Endothelial cell of umbilical vein (primary cell): ENCODE measurements around the gene ZNF609. TPM values are rescaled to one million over a fixed set of nuclear protein-coding genes. Genes with fewer than 3 reads are reported as not detected.

Experiments used
- BruUV-seq: library from RNA; stranded (reverse); fragments of 400-500 nt; replicated peaks from 2 replicates; lab custom pipeline; 2021; lab: Mats Ljungman, UMichigan
- CTCF ChIA-PET: fragments of 300-600, 350-600 bp; sonication (Branson Sonifier 250); formaldehyde crosslinking; loops from one replicate; lab custom pipeline; 2021; ENCODE audit warnings: antibody characterized with exemption, inconsistent platforms; lab: Charles Lee
- POLR2A ChIA-PET: fragments of 300-600, 350-600 bp; sonication (Branson Sonifier 250); formaldehyde crosslinking; loops from one replicate; lab custom pipeline; 2021; ENCODE audit warnings: antibody characterized with exemption, inconsistent platforms; lab: Charles Lee
- DNase-seq: peaks from one replicate; pipeline ENCODE4 v3.0.0-alpha.2; 2011; ENCODE audit warnings: low read depth, low spot score
- FAIRE-seq: peaks from 2 replicates; lab custom pipeline; 2011; peaks lifted over from hg19 to GRCh38; lab: Jason Lieb, UNC
- H2AFZ ChIP-seq: 2 replicates; pipeline ENCODE4 v1.6.0; 2012; ENCODE audit warnings: low read depth, low read length, control low read depth, inconsistent platforms
- H3K27ac ChIP-seq: 2 replicates; pipeline ENCODE4 v1.5.1; 2011; ENCODE audit warnings: low read depth, mild to moderate bottlenecking, control low read depth, low read length, moderate library complexity; ENCODE audit not compliant: insufficient read depth
- H3K27me3 ChIP-seq, 2 experiments: 2 replicates each; pipeline versions ENCODE4 v1.6.0 to v1.6.1; 2011; ENCODE audit warnings: low read length in 2 of 2, mixed read lengths in 1 of 2; ENCODE audit not compliant: control insufficient read depth in 2 of 2, insufficient read depth in 2 of 2
- H3K36me3 ChIP-seq, 2 experiments: 2 replicates in 1 of 2; 3 replicates in 1 of 2; pipeline ENCODE4 v1.5.1; 2011; ENCODE audit warnings: low read length in 2 of 2, mild to moderate bottlenecking in 1 of 2, moderate library complexity in 1 of 2; ENCODE audit not compliant: control insufficient read depth in 2 of 2, insufficient read depth in 2 of 2; ENCODE audit errors: extremely low read depth in 1 of 2
- H3K4me1 ChIP-seq: 3 replicates; pipeline ENCODE4 v1.5.1; 2011; ENCODE audit warnings: mild to moderate bottlenecking, low read length; ENCODE audit not compliant: control insufficient read depth, insufficient read depth; ENCODE audit errors: extremely low read depth
- H3K4me2 ChIP-seq: 2 replicates; pipeline ENCODE4 v1.6.1; 2011; ENCODE audit warnings: low read length, control low read depth, mixed read lengths; ENCODE audit not compliant: insufficient read depth
- H3K4me3 ChIP-seq, 3 experiments: fragments of 200-600 bp in 1 of 3; sonication (generic), shearing (Covaris generic) in 1 of 3; replicated peaks in 1 of 3; 2 replicates each; pipeline ENCODE4 v1.5.1; 2011 to 2016; ENCODE audit warnings: control low read depth in 3 of 3, low read length in 3 of 3, mild to moderate bottlenecking in 2 of 3, inconsistent platforms in 1 of 3, low read depth in 1 of 3, moderate library complexity in 1 of 3; ENCODE audit not compliant: insufficient read depth in 1 of 3
- H3K79me2 ChIP-seq: 2 replicates; pipeline ENCODE4 v1.6.0; 2012; ENCODE audit warnings: low read length, inconsistent platforms; ENCODE audit not compliant: control insufficient read depth, insufficient read depth
- H3K9ac ChIP-seq: replicated peaks from 2 replicates; pipeline ENCODE3; 2011; ENCODE audit warnings: low read length, control low read depth; ENCODE audit not compliant: insufficient read depth; ENCODE audit errors: extremely low read depth
- H3K9me1 ChIP-seq: replicated peaks from 3 replicates; pipeline ENCODE4 v1.6.0; 2011; ENCODE audit warnings: mild to moderate bottlenecking, low read length; ENCODE audit not compliant: control insufficient read depth, insufficient read depth; ENCODE audit errors: extremely low read depth
- H3K9me3 ChIP-seq: replicated peaks from 2 replicates; pipeline ENCODE4 v1.5.1; 2012; ENCODE audit warnings: low read length, inconsistent platforms; ENCODE audit not compliant: control insufficient read depth, insufficient read depth
- H4K20me1 ChIP-seq: replicated peaks from 2 replicates; pipeline ENCODE3; 2011; ENCODE audit warnings: mild to moderate bottlenecking, low read length; ENCODE audit not compliant: control insufficient read depth, insufficient read depth; ENCODE audit errors: extremely low read depth
- EZH2 ChIP-seq: IDR thresholded peaks from 2 replicates; pipeline ENCODE4 v1.6.1; 2012; ENCODE audit warnings: borderline replicate concordance, low read depth, mild to moderate bottlenecking, moderate library complexity, low read length, inconsistent platforms; ENCODE audit not compliant: severe bottlenecking
- FOS ChIP-seq: IDR thresholded peaks from 2 replicates; pipeline ENCODE4 v1.6.1; 2011; ENCODE audit warnings: mild to moderate bottlenecking, low read length, moderate library complexity, borderline replicate concordance; ENCODE audit not compliant: insufficient read depth
- GATA2 ChIP-seq: IDR thresholded peaks from 2 replicates; pipeline ENCODE4 v1.7.0; 2011; ENCODE audit warnings: low read depth, mild to moderate bottlenecking, moderate library complexity, mixed read lengths, low read length; ENCODE audit not compliant: insufficient read length, insufficient read depth
- JUN ChIP-seq: IDR thresholded peaks from 2 replicates; pipeline ENCODE4 v1.6.1; 2011; ENCODE audit warnings: borderline replicate concordance, low read depth; ENCODE audit not compliant: insufficient read length, insufficient read depth
- MYC ChIP-seq: IDR thresholded peaks from one replicate; pipeline ENCODE4 v1.6.1; 2011; ENCODE audit warnings: mild to moderate bottlenecking, low read depth, low read length
- POLR2A ChIP-seq: IDR thresholded peaks from 2 replicates; pipeline ENCODE4 v1.6.1; 2012; ENCODE audit warnings: low read depth, mild to moderate bottlenecking, control low read depth, low read length
- POLR2AphosphoS5 ChIP-seq: IDR thresholded peaks from 2 replicates; pipeline ENCODE4 v1.6.1; 2012; ENCODE audit warnings: low read depth, mild to moderate bottlenecking, control low read depth, low read length, moderate library complexity; ENCODE audit not compliant: insufficient read depth
- dilution Hi-C: fragments of 300-500 bp; cut with MboI; formaldehyde crosslinking; loops from one replicate; pipeline ENCODE4 v1.15.0; 2019; ENCODE audit warnings: low sequenced_read_pairs; ENCODE audit not compliant: extremely low pct_ligation_motif_present
- intact Hi-C: fragments of 100-400 bp; cut with micrococcal nuclease; formaldehyde crosslinking; loops from one replicate; pipeline ENCODE4 v1.10.0; 2022
- polyA plus RNA-seq, 4 experiments: library from polyadenylated mRNA; depleted of rRNA in 3 of 4; stranded (reverse) in 3 of 4; unstranded in 1 of 4; fragments of >200 nt; gene quantifications; 2 replicates each; pipeline versions ENCODE4 v1.2.1 to v1.2.3, GENCODE V29; 2011 to 2012; ENCODE audit warnings: missing spikeins in 1 of 4
- total RNA-seq: library from RNA; stranded (reverse); gene quantifications from 2 replicates; pipeline ENCODE4 v1.2.3, GENCODE V29; 2021
- TF ChIP-seq, protein P1 (sequence below): IDR thresholded peaks from 2 replicates; pipeline ENCODE4 v1.6.1; 2011; ENCODE audit not compliant: insufficient read depth, insufficient read length
- TF ChIP-seq, protein P2 (sequence below), 2 donors: IDR thresholded peaks; 1 replicate in 1 of 2; 2 replicates in 1 of 2; pipeline ENCODE4 v1.5.1; 2011; ENCODE audit warnings: low read length in 2 of 2, mild to moderate bottlenecking in 2 of 2, moderate library complexity in 2 of 2, control low read depth in 1 of 2, inconsistent platforms in 1 of 2, low read depth in 1 of 2; ENCODE audit not compliant: insufficient read depth in 1 of 2; ENCODE audit errors: extremely low read depth in 1 of 2

Gene ZNF609
- total and polyA plus RNA-seq, 2 donors (not counting 3 experiments of a cell fraction or from before 2014, with no cell fraction given), result 18.2 to 49.6 TPM

DNA sequence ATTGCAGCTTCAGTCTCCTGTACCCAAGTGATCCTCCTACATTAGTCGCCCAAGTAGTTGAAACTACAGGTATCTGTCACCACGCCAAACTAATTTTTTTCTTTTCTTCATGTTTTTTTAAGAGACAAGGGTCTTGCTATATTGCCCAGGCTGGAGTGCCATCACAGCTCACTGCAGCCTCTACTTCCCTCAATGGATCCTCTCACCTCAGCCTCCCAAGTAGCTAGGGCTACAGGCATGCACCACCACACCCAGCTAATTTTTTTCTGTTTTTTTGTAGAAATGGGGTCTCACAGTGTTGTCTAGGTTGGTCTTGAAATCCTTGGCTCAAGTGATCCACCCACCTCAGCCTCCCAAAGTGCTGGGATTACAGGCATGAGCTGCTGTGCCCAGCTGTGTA lies 89.5 kb downstream of the ZNF609 start:
- CTCF ChIA-PET, result no interaction called here
- H3K4me1 ChIP-seq, result no peaks in the 10 kb centered on the region
- H3K4me3 ChIP-seq, result no peak overlapping the region
- no peak overlapping the region for H2AFZ ChIP-seq
- no peak for DNase-seq
- no peaks in the 10 kb centered on the region for H3K36me3 ChIP-seq
- H4K20me1 ChIP-seq, result peaks cover 3% of the 10 kb centered on the region
- POLR2A ChIA-PET, result no interaction called here
- no peak overlapping the region for H3K4me2 ChIP-seq
- H3K9me1 ChIP-seq, result no peaks in the 10 kb centered on the region
- intact Hi-C loops (no loop called here), dilution Hi-C loops (no loop called here)
- no peaks in the 10 kb centered on the region for H3K9me3 ChIP-seq
- H3K27me3 ChIP-seq, result no peaks in the 10 kb centered on the region
- BruUV-seq, result no TSS peak
- no peak for TF ChIP-seq FOS
- TF ChIP-seq, protein P1, sequence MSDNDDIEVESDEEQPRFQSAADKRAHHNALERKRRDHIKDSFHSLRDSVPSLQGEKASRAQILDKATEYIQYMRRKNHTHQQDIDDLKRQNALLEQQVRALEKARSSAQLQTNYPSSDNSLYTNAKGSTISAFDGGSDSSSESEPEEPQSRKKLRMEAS, result no peak
- TF ChIP-seq EZH2, result no peak
- TF ChIP-seq, protein P2, sequence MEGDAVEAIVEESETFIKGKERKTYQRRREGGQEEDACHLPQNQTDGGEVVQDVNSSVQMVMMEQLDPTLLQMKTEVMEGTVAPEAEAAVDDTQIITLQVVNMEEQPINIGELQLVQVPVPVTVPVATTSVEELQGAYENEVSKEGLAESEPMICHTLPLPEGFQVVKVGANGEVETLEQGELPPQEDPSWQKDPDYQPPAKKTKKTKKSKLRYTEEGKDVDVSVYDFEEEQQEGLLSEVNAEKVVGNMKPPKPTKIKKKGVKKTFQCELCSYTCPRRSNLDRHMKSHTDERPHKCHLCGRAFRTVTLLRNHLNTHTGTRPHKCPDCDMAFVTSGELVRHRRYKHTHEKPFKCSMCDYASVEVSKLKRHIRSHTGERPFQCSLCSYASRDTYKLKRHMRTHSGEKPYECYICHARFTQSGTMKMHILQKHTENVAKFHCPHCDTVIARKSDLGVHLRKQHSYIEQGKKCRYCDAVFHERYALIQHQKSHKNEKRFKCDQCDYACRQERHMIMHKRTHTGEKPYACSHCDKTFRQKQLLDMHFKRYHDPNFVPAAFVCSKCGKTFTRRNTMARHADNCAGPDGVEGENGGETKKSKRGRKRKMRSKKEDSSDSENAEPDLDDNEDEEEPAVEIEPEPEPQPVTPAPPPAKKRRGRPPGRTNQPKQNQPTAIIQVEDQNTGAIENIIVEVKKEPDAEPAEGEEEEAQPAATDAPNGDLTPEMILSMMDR (IDR thresholded peaks at IDR 0.05; ENCODE audit: extremely low read depth in 1 of 2, insufficient read depth in 1 of 2, low read depth in 1 of 2, low read length in 2 of 2), result no peak
- TF ChIP-seq JUN, result no peak
- no peak for TF ChIP-seq GATA2
- no peak for TF ChIP-seq POLR2AphosphoS5
- no peak for TF ChIP-seq MYC
- TF ChIP-seq POLR2A, result no peak
- no peak for FAIRE-seq
- H3K27ac ChIP-seq, result no peak overlapping the region
- no peak overlapping the region for H3K9ac ChIP-seq
- H3K79me2 ChIP-seq, result peaks cover 87% of the 10 kb centered on the region
